ENCODE data around the gene BAMBI. TPM values are rescaled to one million over a fixed set of nuclear protein-coding genes. Genes with fewer than 3 reads are reported as not detected.

The BAMBI gene
- total RNA-seq, 1 donor = 14.8 TPM

GRCh38 chr10:28681928-28682750, 4.8 kb downstream of the BAMBI start:
- Histone ChIP-seq H3K4me3 (ENCODE audit: insufficient read depth, low read length) (no peak overlapping the region), H3K4me1 (ENCODE audit: insufficient read depth, low read length) (peaks cover 24% of the 10 kb centered on the region), H3K9me3 (ENCODE audit: low read depth, low read length) (no peaks in the 10 kb centered on the region), H3K4me2 (ENCODE audit: insufficient read depth, low read length) (no peak overlapping the region), H3K27ac (ENCODE audit: low read depth, low read length) (no peak overlapping the region), H2AFZ (ENCODE audit: low read length) (no peak overlapping the region), H3K36me3 (ENCODE audit: insufficient read depth, low read length) (peaks cover 12% of the 10 kb centered on the region), H3K79me2 (ENCODE audit: insufficient read depth, low read length) (peaks cover 39% of the 10 kb centered on the region), H4K20me1 (ENCODE audit: insufficient read depth, low read length) (peaks cover 30% of the 10 kb centered on the region), H3K27me3 (ENCODE audit: insufficient read depth, low read length) (no peaks in the 10 kb centered on the region)
- no peak for TF ChIP-seq CTCF (IDR thresholded peaks at IDR 0.05; ENCODE audit: extremely low read depth, low read depth, low read length)
- DNase-seq (ENCODE audit: insufficient read length, low spot score, missing footprints) = no peak

- TF ChIP-seq CTCF (IDR thresholded peaks at IDR 0.05; ENCODE audit: extremely low read depth, low read depth, low read length) = no peak
- Histone ChIP-seq H3K27me3 (ENCODE audit: insufficient read depth, low read length) (no peaks in the 10 kb centered on the region), H3K4me1 (ENCODE audit: insufficient read depth, low read length) (peaks cover 28% of the 10 kb centered on the region), H3K4me2 (ENCODE audit: insufficient read depth, low read length) (no peak overlapping the region), H3K79me2 (ENCODE audit: insufficient read depth, low read length) (peaks cover 18% of the 10 kb centered on the region), H4K20me1 (ENCODE audit: insufficient read depth, low read length) (peaks cover 23% of the 10 kb centered on the region), H3K9me3 (ENCODE audit: low read depth, low read length) (no peaks in the 10 kb centered on the region), H3K27ac (ENCODE audit: low read depth, low read length) (no peak overlapping the region), H3K36me3 (ENCODE audit: insufficient read depth, low read length) (peaks cover 12% of the 10 kb centered on the region), H3K4me3 (ENCODE audit: insufficient read depth, low read length) (no peak overlapping the region), H2AFZ (ENCODE audit: low read length) (no peak overlapping the region)
- DNase-seq (ENCODE audit: insufficient read length, low spot score, missing footprints) = no peak
These were observed 7.0 kb downstream of the BAMBI start for GRCh38 chr10:28684157-28684985.

- no peak overlapping the region for H3K4me3 ChIP-seq (ENCODE audit: insufficient read depth, low read length)
- no peaks in the 10 kb centered on the region for H3K27me3 ChIP-seq (ENCODE audit: insufficient read depth, low read length)
- H3K36me3 ChIP-seq (ENCODE audit: insufficient read depth, low read length) = peaks cover 12% of the 10 kb centered on the region
- H3K9me3 ChIP-seq (ENCODE audit: low read depth, low read length) = no peaks in the 10 kb centered on the region
- no peak overlapping the region for H3K27ac ChIP-seq (ENCODE audit: low read depth, low read length)
- H2AFZ ChIP-seq (ENCODE audit: low read length) = no peak overlapping the region
- H3K4me2 ChIP-seq (ENCODE audit: insufficient read depth, low read length) = no peak overlapping the region
- no peak for DNase-seq (ENCODE audit: insufficient read length, low spot score, missing footprints)
- H3K79me2 ChIP-seq (ENCODE audit: insufficient read depth, low read length) = peaks cover 12% of the 10 kb centered on the region
- TF ChIP-seq CTCF (IDR thresholded peaks at IDR 0.05; ENCODE audit: extremely low read depth, low read depth, low read length) = no peak
- peaks cover 23% of the 10 kb centered on the region for H4K20me1 ChIP-seq (ENCODE audit: insufficient read depth, low read length)
- H3K4me1 ChIP-seq (ENCODE audit: insufficient read depth, low read length) = peaks cover 22% of the 10 kb centered on the region
These were observed 7.8 kb downstream of the BAMBI start for GRCh38 chr10:28684986-28685580.
